GM12878 (cell line): ENCODE data around the gene ARMC9. TPM values are rescaled to one million over a fixed set of nuclear protein-coding genes. Genes with fewer than 3 reads are reported as not detected.

Experiments
- ATAC-seq: fragments of 200-7000 bp; cut with Tn5 transposase; 3 replicates; pipeline ENCODE4 v1.9.1; 2020; ENCODE audit warnings: mild to moderate bottlenecking, moderate library complexity
- BruUV-seq: library from RNA; stranded (reverse); fragments of 400-500 nt; replicated peaks from 2 replicates; lab custom pipeline; 2021; lab: Mats Ljungman, UMichigan
- CTCF ChIA-PET: fragments of 300-600 bp; sonication (Branson Sonifier 250); formaldehyde crosslinking; extraction: SDS; loops from one replicate; lab custom pipeline; 2021; ENCODE audit warnings: inconsistent platforms; lab: Yijun Ruan, JAX
- POLR2A ChIA-PET: fragments of 350-600 bp; formaldehyde crosslinking; extraction: SDS; loops from one replicate; lab custom pipeline; 2021; ENCODE audit warnings: inconsistent platforms; lab: Charles Lee
- RAD21 ChIA-PET: fragments of 300-600 bp; sonication (Branson Sonifier 250); formaldehyde crosslinking; loops from one replicate; lab custom pipeline; 2023; ENCODE audit warnings: antibody characterized with exemption; ENCODE audit not compliant: unreplicated experiment; lab: Charles Lee
- SMC1A ChIA-PET: fragments of 300-600 bp; sonication (Branson Sonifier 250); formaldehyde crosslinking; loops from one replicate; lab custom pipeline; 2023; ENCODE audit not compliant: unreplicated experiment, uncharacterized antibody; lab: Charles Lee
- DNase-seq: peaks from one replicate; pipeline ENCODE4 v3.0.0-alpha.2; 2011; ENCODE audit warnings: low read depth, low spot score
- FAIRE-seq: peaks from 3 replicates; lab custom pipeline; 2011; peaks lifted over from hg19 to GRCh38; lab: Jason Lieb, UNC
- H2AFZ ChIP-seq: 2 replicates; pipeline ENCODE4 v1.6.0; 2011; ENCODE audit warnings: low read depth, low read length, control low read depth; ENCODE audit not compliant: control insufficient read depth
- H3K27ac ChIP-seq: 2 replicates; pipeline ENCODE4 v1.5.1; 2011; ENCODE audit warnings: control low read depth; ENCODE audit not compliant: control insufficient read depth, insufficient read depth
- H3K27me3 ChIP-seq, 2 experiments: replicated peaks in 1 of 2; 2 replicates each; pipeline versions ENCODE4 v1.6.0 to v1.6.1; 2011; ENCODE audit warnings: low read length in 1 of 2; ENCODE audit not compliant: control insufficient read depth in 2 of 2, insufficient read depth in 2 of 2
- H3K36me3 ChIP-seq, 2 experiments: 2 replicates each; pipeline ENCODE4 v1.5.1; 2011; ENCODE audit warnings: low read length in 1 of 2; ENCODE audit not compliant: control insufficient read depth in 2 of 2, insufficient read depth in 2 of 2
- H3K4me1 ChIP-seq: 2 replicates; pipeline ENCODE4 v1.6.1; 2011; ENCODE audit warnings: mild to moderate bottlenecking, low read length, moderate library complexity, mixed read lengths; ENCODE audit not compliant: control insufficient read depth, insufficient read depth
- H3K4me2 ChIP-seq: 2 replicates; pipeline ENCODE4 v1.6.0; 2011; ENCODE audit warnings: control low read depth; ENCODE audit not compliant: control insufficient read depth, insufficient read depth
- H3K4me3 ChIP-seq: fragments of 200-600 bp; sonication (generic); 2 replicates; pipeline ENCODE4 v1.5.1; 2016
- H3K79me2 ChIP-seq: 2 replicates; pipeline ENCODE4 v1.6.0; 2011; ENCODE audit warnings: low read length; ENCODE audit not compliant: control insufficient read depth, insufficient read depth
- H3K9ac ChIP-seq: 2 replicates; pipeline ENCODE4 v1.8.0; 2011; ENCODE audit warnings: low read length, control low read depth, mixed read lengths; ENCODE audit not compliant: control insufficient read depth, insufficient read depth
- H3K9me3 ChIP-seq: replicated peaks from 3 replicates; pipeline ENCODE4 v1.5.1; 2011; ENCODE audit warnings: mild to moderate bottlenecking, low read length; ENCODE audit not compliant: control insufficient read depth, insufficient read depth
- H4K20me1 ChIP-seq: 2 replicates; pipeline ENCODE4 v1.6.0; 2011; ENCODE audit not compliant: control insufficient read depth, insufficient read depth
- BMI1 ChIP-seq: fragments of 450-650 bp; IDR thresholded peaks from 2 replicates; pipeline ENCODE4 v1.6.1; 2016; ENCODE audit warnings: mild to moderate bottlenecking, moderate library complexity, borderline replicate concordance
- ETV6 ChIP-seq, 2 experiments: fragments of 450-650 bp in 1 of 2; IDR thresholded peaks in 1 of 2; conservative IDR thresholded peaks in 1 of 2; 2 replicates each; pipeline ENCODE4 v1.6.1; 2014; ENCODE audit warnings: antibody characterized with exemption in 1 of 2, borderline replicate concordance in 1 of 2, low read depth in 1 of 2, mild to moderate bottlenecking in 1 of 2, moderate library complexity in 1 of 2
- GATAD2B ChIP-seq: fragments of 450-650 bp; conservative IDR thresholded peaks from 2 replicates; pipeline ENCODE4 v1.6.1; 2017; ENCODE audit warnings: low read depth, mild to moderate bottlenecking, moderate library complexity
- MTA3 ChIP-seq: IDR thresholded peaks from 2 replicates; pipeline ENCODE4 v1.6.1; 2012; ENCODE audit warnings: low read length, inconsistent platforms, borderline replicate concordance
- MXI1 ChIP-seq: fragments of 150-350 bp; IDR thresholded peaks from 2 replicates; pipeline ENCODE4 v1.6.1; 2011; ENCODE audit warnings: low read depth, mild to moderate bottlenecking, inconsistent platforms, low read length, improper control_type of control experiment
- NBN ChIP-seq: fragments of 450-650 bp; IDR thresholded peaks from 2 replicates; pipeline ENCODE4 v1.6.1; 2016
- POLR2AphosphoS5 ChIP-seq: IDR thresholded peaks from 2 replicates; pipeline ENCODE4 v1.6.1; 2011; ENCODE audit warnings: mild to moderate bottlenecking, low read length, inconsistent platforms
- PRDM15 ChIP-seq: fragments of 450-650 bp; formaldehyde crosslinking; IDR thresholded peaks from 2 replicates; pipeline ENCODE4 v1.4.0; 2020; ENCODE audit warnings: mild to moderate bottlenecking, moderate library complexity
- WRNIP1 ChIP-seq: IDR thresholded peaks from 2 replicates; pipeline ENCODE4 v1.6.1; 2011; ENCODE audit warnings: low read depth, low read length, improper control_type of control experiment, borderline replicate concordance
- WGBS: methylation state at CpG from one replicate; pipeline ENCODE4 v1.1.6; 2016; ENCODE audit warnings: low lambda C conversion rate; ENCODE audit not compliant: insufficient replicate concordance, insufficient coverage; ENCODE audit errors: missing lambda C conversion rate; 5-methylcytosine and 5-hydroxymethylcytosine counted together
- in situ Hi-C: fragments of 300-500 bp; cut with MboI; formaldehyde crosslinking; loops from 9 replicates; pipeline ENCODE4 v1.14.3; 2018; ENCODE audit warnings: mixed read lengths
- intact Hi-C: fragments of 100-400 bp; cut with micrococcal nuclease; formaldehyde crosslinking; loops from one replicate; pipeline ENCODE4 v1.14.2; 2022; ENCODE audit not compliant: unreplicated experiment
- polyA plus RNA-seq, 11 experiments: library from polyadenylated mRNA; depleted of rRNA in 4 of 11; unstranded in 6 of 11; stranded (reverse) in 5 of 11; fragments of >200 nt; fragmentation: Nextera tagmentation in 4 of 11; fragmentation: Illumina TruSeq in 1 of 11; extraction: Ambion mirVana in 4 of 11; extraction: Trizol in 1 of 11; gene quantifications; 1 replicate in 1 of 11; 2 replicates in 10 of 11; pipeline versions ENCODE4 v1.2.1 to v1.2.3, GENCODE V29; 2011 to 2016; ENCODE audit warnings: inconsistent platforms in 2 of 11, missing spikeins in 2 of 11, low read depth in 1 of 11
- total RNA-seq, 4 experiments: library from RNA; depleted of rRNA in 3 of 4; stranded (reverse); fragments of >200 nt in 3 of 4; fragmentation: Illumina TruSeq in 1 of 4; extraction: Trizol in 1 of 4; gene quantifications; 2 replicates each; pipeline versions ENCODE4 v1.2.1 to v1.2.3, GENCODE V29; 2013 to 2021

ARMC9 gene
- total and polyA plus RNA-seq, 10 of the 15 experiments (the other 5 are each of a cell fraction or from before 2014, with no cell fraction given): 3.8 to 21.8 (median 10.4) TPM

GRCh38 chr2:231337807-231338759 is 139.7 kb downstream of the ARMC9 start:
- RAD21 ChIA-PET: no interaction called here
- in situ Hi-C loops: no loop called here
- TF ChIP-seq MTA3 (no peak), WRNIP1 (no peak), NBN (no peak), POLR2AphosphoS5 (no peak), BMI1 (no peak), MXI1 (no peak), PRDM15 (CRISPR knock-in tag) (no peak), GATAD2B (no peak), ETV6 (conservative IDR thresholded peaks at IDR 0.05 in 1 of 2, IDR thresholded peaks at IDR 0.05 in 1 of 2; ENCODE audit: borderline replicate concordance in 1 of 2, low read depth in 1 of 2) (no peak)
- FAIRE-seq: no peak
- Histone ChIP-seq H3K9me3 (no peaks in the 10 kb centered on the region), H3K9ac (no peak overlapping the region), H4K20me1 (no peaks in the 10 kb centered on the region), H3K4me1 (no peaks in the 10 kb centered on the region), H3K79me2 (no peaks in the 10 kb centered on the region), H3K4me2 (no peak overlapping the region), H3K36me3 (no peaks in the 10 kb centered on the region; a peak in 1 of 4 replicates), H2AFZ (no peak overlapping the region), H3K27me3 (no peaks in the 10 kb centered on the region), H3K4me3 (no peak overlapping the region), H3K27ac (no peak overlapping the region)
- SMC1A ChIA-PET: no interaction called here
- POLR2A ChIA-PET: no interaction called here
- ATAC-seq: no peak
- CTCF ChIA-PET: no interaction called here
- WGBS: 73% methylated on average over 16 of the region's 18 CpGs
- intact Hi-C loops: no loop called here
- no TSS peak for BruUV-seq
- no peak for DNase-seq
